Endothelial cell (in vitro differentiated cells): ENCODE results near the gene TMEM120A. TPM values are rescaled to one million over a fixed set of nuclear protein-coding genes. Genes with fewer than 3 reads are reported as not detected.
"Not testable (repeated sequence)": the region's sequence is repeated elsewhere in the genome, so short reads cannot be mapped to it uniquely, and the experiment has no call there.

Experiments used
- DNase-seq: peaks from one replicate; pipeline ENCODE4 v3.0.0; 2021; ENCODE audit warnings: low spot score
- H3K27ac Mint-ChIP-seq: one replicate; pipeline ENCODE4 v1.8.0; 2021; ENCODE audit warnings: mixed read lengths, inconsistent platforms; ENCODE audit not compliant: unreplicated experiment
- H3K27me3 Mint-ChIP-seq: one replicate; pipeline ENCODE4 v1.8.0; 2021; ENCODE audit warnings: mild to moderate bottlenecking, moderate library complexity, mixed read lengths, inconsistent platforms; ENCODE audit not compliant: unreplicated experiment
- H3K36me3 Mint-ChIP-seq: one replicate; pipeline ENCODE4 v1.8.0; 2021; ENCODE audit warnings: mild to moderate bottlenecking, low read depth, mixed read lengths, inconsistent platforms; ENCODE audit not compliant: unreplicated experiment
- H3K4me1 Mint-ChIP-seq: one replicate; pipeline ENCODE4 v1.8.0; 2021; ENCODE audit warnings: mild to moderate bottlenecking, mixed read lengths, inconsistent platforms; ENCODE audit not compliant: unreplicated experiment
- H3K4me3 Mint-ChIP-seq: one replicate; pipeline ENCODE4 v1.8.0; 2021; ENCODE audit warnings: mild to moderate bottlenecking, mixed read lengths, inconsistent platforms; ENCODE audit not compliant: unreplicated experiment
- H3K9me3 Mint-ChIP-seq: one replicate; pipeline ENCODE4 v1.8.0; 2021; ENCODE audit warnings: mixed read lengths, inconsistent platforms; ENCODE audit not compliant: unreplicated experiment
- long read RNA-seq: library from polyadenylated mRNA; unstranded; transcript quantifications from one replicate; pipeline ENCODE4 v2.0.0, GENCODE V29; 2020; ENCODE audit not compliant: unreplicated experiment
- total RNA-seq: library from RNA; stranded (reverse); fragmentation: NEBNext Ultra II Directional; extraction: Animal tissue kit (Norgen Biotek cat#: 25700); gene quantifications from one replicate; pipeline ENCODE4 v1.2.1, GENCODE V29; 2021; ENCODE audit not compliant: unreplicated experiment
- TF ChIP-seq, protein P1 (sequence below): fragments of 200-600 bp; sonication (generic); IDR thresholded peaks from one replicate; pipeline ENCODE4 v1.5.0; 2021; ENCODE audit warnings: antibody characterized with exemption; ENCODE audit not compliant: unreplicated experiment

TMEM120A gene
- total RNA-seq: 18.2 TPM
- long read RNA-seq, transcript TMEM120A-214 (12 exons, 1,456 nt): major isoform, 11 of 14 reads
- long read RNA-seq, partial matches to known transcripts: 0 of 14 reads
- long read RNA-seq, other reads (novel, unspliced or antisense): 2 of 14 reads

DNA sequence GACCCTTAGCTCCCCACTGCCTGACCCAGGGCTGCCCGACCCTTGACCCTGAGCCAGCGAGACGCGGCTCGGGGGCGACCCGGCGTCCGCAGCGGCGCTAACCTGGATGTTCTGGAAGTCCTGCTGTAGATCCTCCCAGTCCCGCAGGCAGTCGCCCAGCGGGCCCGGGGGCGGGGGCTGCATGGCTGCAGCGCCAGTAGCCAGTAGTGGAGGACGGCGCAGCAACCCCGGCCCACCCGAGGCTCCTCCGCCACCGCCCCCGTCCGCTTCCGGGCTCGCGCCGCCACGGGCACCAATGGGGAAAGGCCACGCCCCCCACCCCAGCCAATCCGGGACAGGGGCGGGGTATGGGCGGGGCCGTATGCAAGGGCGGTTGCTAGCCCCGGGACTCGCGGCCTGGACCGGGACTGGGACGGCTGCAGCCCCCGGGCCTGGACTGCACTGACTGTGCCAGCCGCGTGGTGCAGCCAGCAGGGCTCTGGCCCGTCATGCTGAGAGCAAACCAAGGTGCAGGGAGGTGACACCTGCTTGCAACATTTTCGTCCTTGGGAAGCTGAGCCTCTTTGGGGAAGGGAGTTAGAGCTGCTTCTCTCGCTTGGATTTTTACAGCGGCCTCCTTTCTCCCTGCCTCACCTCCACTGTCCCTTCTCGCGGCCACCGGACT lies at the start of gene TMEM120A:
TMEM120A (minus strand) TSS at position 208 of the 664 bp plus-strand sequence; CDS start at position 183, 25 bp downstream.
- peak; percentile 99 for DNase-seq
- peaks cover 27% of the 10 kb centered on the region for H3K36me3 Mint-ChIP-seq
- peaks cover 6% of the 10 kb centered on the region for H3K4me1 Mint-ChIP-seq
- no peaks in the 10 kb centered on the region for H3K9me3 Mint-ChIP-seq
- TF ChIP-seq, protein P1, sequence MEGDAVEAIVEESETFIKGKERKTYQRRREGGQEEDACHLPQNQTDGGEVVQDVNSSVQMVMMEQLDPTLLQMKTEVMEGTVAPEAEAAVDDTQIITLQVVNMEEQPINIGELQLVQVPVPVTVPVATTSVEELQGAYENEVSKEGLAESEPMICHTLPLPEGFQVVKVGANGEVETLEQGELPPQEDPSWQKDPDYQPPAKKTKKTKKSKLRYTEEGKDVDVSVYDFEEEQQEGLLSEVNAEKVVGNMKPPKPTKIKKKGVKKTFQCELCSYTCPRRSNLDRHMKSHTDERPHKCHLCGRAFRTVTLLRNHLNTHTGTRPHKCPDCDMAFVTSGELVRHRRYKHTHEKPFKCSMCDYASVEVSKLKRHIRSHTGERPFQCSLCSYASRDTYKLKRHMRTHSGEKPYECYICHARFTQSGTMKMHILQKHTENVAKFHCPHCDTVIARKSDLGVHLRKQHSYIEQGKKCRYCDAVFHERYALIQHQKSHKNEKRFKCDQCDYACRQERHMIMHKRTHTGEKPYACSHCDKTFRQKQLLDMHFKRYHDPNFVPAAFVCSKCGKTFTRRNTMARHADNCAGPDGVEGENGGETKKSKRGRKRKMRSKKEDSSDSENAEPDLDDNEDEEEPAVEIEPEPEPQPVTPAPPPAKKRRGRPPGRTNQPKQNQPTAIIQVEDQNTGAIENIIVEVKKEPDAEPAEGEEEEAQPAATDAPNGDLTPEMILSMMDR: no peak
- no peak within 1 kb of the TSS for H3K27ac Mint-ChIP-seq
- peaks cover 6% of the 10 kb centered on the region for H3K27me3 Mint-ChIP-seq
- peak within 1 kb of the TSS; percentile 87 for H3K4me3 Mint-ChIP-seq

DNA sequence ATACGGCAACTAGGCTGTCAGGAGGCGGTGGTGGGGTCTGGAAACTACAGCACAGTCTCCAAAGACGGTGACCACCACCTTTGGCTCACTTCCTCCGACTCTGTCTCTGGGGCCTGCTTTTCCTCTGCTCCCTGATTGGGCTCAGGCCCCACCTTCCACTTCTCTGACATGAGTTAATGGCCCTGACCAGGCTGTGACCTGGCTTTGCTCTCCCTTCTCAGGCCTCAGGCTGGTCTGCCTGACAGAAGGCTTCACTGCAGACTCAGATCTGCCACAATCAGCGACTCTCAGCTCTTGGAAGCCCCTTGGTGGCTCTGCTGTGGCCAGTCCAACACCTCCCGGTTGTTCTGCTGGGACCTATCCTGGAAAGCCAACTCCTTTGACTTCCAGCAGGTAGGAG lies 45.7 kb upstream of the TMEM120A start:
- Mint-ChIP-seq H3K27me3 (no peaks in the 10 kb centered on the region), H3K27ac (no peak overlapping the region), H3K4me3 (no peak overlapping the region), H3K4me1 (peaks cover 6% of the 10 kb centered on the region), H3K9me3 (no peaks in the 10 kb centered on the region), H3K36me3 (peaks cover 4% of the 10 kb centered on the region)
- TF ChIP-seq, protein P1: no peak
- no peak for DNase-seq

DNA sequence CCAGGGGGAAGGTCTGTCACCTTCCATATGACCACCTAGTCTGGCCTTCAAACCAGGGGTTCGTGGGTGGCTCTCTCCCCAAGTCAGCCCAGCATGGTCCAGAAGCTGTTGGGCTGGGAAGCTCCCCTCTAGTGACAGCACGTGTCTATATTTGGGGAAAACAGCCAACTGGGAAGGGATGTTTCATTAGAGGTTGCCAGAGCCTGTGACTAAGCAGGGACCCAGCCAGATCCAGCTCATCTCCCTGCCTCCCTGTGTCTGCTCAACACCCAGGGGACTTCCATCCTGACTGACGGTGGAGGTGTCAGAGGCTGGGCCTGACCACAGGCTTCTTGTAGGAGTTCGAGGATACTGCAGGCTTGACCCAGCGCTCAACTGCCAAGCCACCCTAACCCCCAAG lies 42.9 kb upstream of the TMEM120A start:
- H3K27me3 Mint-ChIP-seq: peaks cover 3% of the 10 kb centered on the region
- DNase-seq: no peak
- H3K36me3 Mint-ChIP-seq: peaks cover 14% of the 10 kb centered on the region
- TF ChIP-seq, protein P1: no peak
- no peaks in the 10 kb centered on the region for H3K9me3 Mint-ChIP-seq
- peaks cover 18% of the 10 kb centered on the region for H3K4me1 Mint-ChIP-seq
- H3K27ac Mint-ChIP-seq: no peak overlapping the region
- H3K4me3 Mint-ChIP-seq: no peak overlapping the region

DNA sequence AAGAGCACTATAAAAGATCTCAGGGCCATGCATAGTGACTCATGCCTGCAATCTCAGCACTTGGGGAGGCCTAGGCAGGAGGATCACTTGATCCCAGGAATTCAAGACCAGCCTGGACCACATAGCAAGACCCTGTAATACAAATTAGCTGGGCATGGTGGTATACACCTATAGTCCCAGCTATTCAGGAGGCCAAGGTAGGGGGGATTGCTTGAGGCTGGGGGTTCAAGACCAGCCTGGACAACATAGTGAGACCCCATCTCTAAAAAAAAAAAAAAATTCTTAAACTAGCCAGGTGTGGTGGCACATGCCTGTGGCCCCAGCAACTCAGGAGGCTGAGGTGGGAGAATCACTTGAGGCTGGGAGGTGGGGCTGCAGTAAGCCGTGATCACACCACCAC lies 37.6 kb upstream of the TMEM120A start:
- Mint-ChIP-seq H3K27ac (no peak overlapping the region), H3K27me3 (peaks cover 3% of the 10 kb centered on the region), H3K9me3 (no peaks in the 10 kb centered on the region), H3K4me1 (peaks cover 18% of the 10 kb centered on the region), H3K4me3 (no peak overlapping the region), H3K36me3 (peaks cover 22% of the 10 kb centered on the region)
- DNase-seq: no peak
- TF ChIP-seq, protein P1: no peak

DNA sequence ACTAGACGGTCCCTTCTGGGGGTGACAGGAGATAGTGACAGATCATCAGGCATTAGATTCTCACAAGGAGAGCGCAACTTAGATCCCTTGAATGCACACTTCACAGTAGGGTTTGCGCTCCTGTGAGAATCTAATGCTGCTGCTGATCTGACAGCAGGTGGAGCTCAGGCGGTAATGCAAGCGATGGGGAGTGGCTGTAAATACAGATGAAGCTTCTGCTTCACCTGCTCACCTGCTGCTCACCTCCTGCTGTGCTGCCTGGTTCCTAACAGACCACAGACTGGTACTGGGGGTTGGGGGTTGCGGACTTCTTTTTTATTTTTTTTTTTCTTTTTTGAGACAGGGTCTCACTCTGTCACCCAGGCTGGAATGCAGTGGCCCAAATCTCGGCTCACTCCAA lies 35.3 kb upstream of the TMEM120A start:
- not testable (repeated sequence) for H3K27me3 Mint-ChIP-seq, H3K9me3 Mint-ChIP-seq, H3K27ac Mint-ChIP-seq, H3K4me3 Mint-ChIP-seq, DNase-seq
- peaks cover 21% of the 10 kb centered on the region for H3K36me3 Mint-ChIP-seq
- peaks cover 14% of the 10 kb centered on the region for H3K4me1 Mint-ChIP-seq
